K562 (cell line): ENCODE data around the gene OR1N2. TPM values are rescaled to one million over a fixed set of nuclear protein-coding genes. Genes with fewer than 3 reads are reported as not detected.

Experiments used
- CHD7 ChIP-seq: fragments of 200-600 bp; sonication (generic); IDR thresholded peaks from one replicate; pipeline ENCODE4 v1.6.1; 2012; ENCODE audit warnings: mild to moderate bottlenecking, low read depth, low read length, inconsistent platforms
- FOXM1 ChIP-seq, 2 experiments: fragments of 450-650 bp in 1 of 2; sonication (generic) in 1 of 2; formaldehyde crosslinking in 1 of 2; IDR thresholded peaks; 2 replicates each; pipeline versions ENCODE4 v1.6.1 to v1.9.0; 2017 to 2022; ENCODE audit warnings: low read depth in 2 of 2, mild to moderate bottlenecking in 2 of 2, missing genetic modification reagents in 1 of 2, moderate library complexity in 1 of 2
- HNRNPL ChIP-seq: fragments of 200-400 bp; formaldehyde crosslinking; IDR thresholded peaks from 2 replicates; pipeline ENCODE4 v1.6.1; 2017; ENCODE audit warnings: low read depth, mild to moderate bottlenecking, low read length
- polyA plus RNA-seq, 8 experiments: library from polyadenylated mRNA; depleted of rRNA in 4 of 8; stranded (reverse) in 5 of 8; unstranded in 3 of 8; fragments of >200 nt; fragmentation: Nextera tagmentation in 2 of 8; fragmentation: Illumina TruSeq in 1 of 8; extraction: Ambion mirVana in 2 of 8; extraction: Trizol in 1 of 8; gene quantifications; 2 replicates each; pipeline versions ENCODE4 v1.2.1 to v1.2.3, GENCODE V29; 2011 to 2014; ENCODE audit warnings: inconsistent platforms in 1 of 8, missing spikeins in 1 of 8
- total RNA-seq, 7 experiments: library from RNA; depleted of rRNA in 6 of 7; stranded (reverse); fragments of >200 nt in 6 of 7; fragmentation: Illumina TruSeq in 2 of 7; extraction: Trizol in 2 of 7; gene quantifications; 2 replicates each; pipeline versions ENCODE4 v1.2.1 to v1.2.3, GENCODE V29; 2011 to 2021; ENCODE audit warnings: low replicate concordance in 1 of 7
- TF ChIP-seq, protein P1 (sequence below): fragments of 250-450 bp; sonication (Bioruptor Pico); IDR thresholded peaks from 2 replicates; pipeline ENCODE4 v1.5.1; 2021; ENCODE audit warnings: mild to moderate bottlenecking
- TF ChIP-seq, protein P2 (sequence below): fragments of 450-650 bp; IDR thresholded peaks from 2 replicates; pipeline ENCODE4 v1.7.1; 2018; ENCODE audit warnings: mild to moderate bottlenecking, low read depth; ENCODE audit not compliant: partially characterized antibody
- TF ChIP-seq, protein P3 (sequence below): fragments of 250-450 bp; sonication (Bioruptor Pico); IDR thresholded peaks from 2 replicates; pipeline ENCODE4 v1.4.0; 2020; ENCODE audit warnings: mild to moderate bottlenecking, moderate library complexity

OR1N2 gene
- total and polyA plus RNA-seq, 9 of the 15 experiments (the other 6 are each of a cell fraction or from before 2014, with no cell fraction given), result not detected

DNA sequence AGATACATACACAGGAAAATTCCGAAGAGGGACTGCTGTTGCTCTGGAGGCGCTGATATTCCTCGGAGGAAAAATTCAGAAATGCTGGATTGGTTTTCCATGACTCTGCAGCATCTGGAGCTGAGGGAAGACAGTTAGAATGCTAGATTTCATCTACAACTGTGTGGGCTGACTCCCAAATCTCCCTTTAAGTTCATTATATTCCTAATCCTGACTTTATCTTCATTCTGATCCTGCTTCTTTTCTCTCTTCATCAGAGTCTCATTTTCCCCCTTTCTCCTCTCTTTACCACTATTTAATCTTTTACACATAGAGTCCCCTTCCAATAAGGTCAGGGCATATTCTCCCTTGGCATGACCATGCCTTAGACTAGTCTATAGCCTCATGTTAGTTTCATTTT lies 25.7 kb upstream of the OR1N2 start, which contains the start of gene OR1N1 (continued):
- no peak for TF ChIP-seq CHD7
- no peak for TF ChIP-seq FOXM1 (IDR thresholded peaks at IDR 0.05; ENCODE audit: low read depth)
- TF ChIP-seq FOXM1 (CRISPR knock-in tag; IDR thresholded peaks at IDR 0.05; ENCODE audit: low read depth), result no peak
- TF ChIP-seq, protein P1, sequence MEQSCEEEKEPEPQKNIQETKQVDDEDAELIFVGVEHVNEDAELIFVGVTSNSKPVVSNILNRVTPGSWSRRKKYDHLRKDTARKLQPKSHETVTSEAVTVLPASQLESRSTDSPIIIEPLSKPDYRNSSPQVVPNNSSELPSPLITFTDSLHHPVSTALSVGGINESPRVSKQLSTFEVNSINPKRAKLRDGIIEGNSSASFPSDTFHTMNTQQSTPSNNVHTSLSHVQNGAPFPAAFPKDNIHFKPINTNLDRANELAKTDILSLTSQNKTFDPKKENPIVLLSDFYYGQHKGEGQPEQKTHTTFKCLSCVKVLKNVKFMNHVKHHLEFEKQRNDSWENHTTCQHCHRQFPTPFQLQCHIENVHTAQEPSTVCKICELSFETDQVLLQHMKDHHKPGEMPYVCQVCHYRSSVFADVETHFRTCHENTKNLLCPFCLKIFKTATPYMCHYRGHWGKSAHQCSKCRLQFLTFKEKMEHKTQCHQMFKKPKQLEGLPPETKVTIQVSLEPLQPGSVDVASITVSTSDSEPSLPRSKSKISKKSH (CRISPR knock-in tag), result no peak
- TF ChIP-seq HNRNPL, result no peak
- TF ChIP-seq, protein P2, sequence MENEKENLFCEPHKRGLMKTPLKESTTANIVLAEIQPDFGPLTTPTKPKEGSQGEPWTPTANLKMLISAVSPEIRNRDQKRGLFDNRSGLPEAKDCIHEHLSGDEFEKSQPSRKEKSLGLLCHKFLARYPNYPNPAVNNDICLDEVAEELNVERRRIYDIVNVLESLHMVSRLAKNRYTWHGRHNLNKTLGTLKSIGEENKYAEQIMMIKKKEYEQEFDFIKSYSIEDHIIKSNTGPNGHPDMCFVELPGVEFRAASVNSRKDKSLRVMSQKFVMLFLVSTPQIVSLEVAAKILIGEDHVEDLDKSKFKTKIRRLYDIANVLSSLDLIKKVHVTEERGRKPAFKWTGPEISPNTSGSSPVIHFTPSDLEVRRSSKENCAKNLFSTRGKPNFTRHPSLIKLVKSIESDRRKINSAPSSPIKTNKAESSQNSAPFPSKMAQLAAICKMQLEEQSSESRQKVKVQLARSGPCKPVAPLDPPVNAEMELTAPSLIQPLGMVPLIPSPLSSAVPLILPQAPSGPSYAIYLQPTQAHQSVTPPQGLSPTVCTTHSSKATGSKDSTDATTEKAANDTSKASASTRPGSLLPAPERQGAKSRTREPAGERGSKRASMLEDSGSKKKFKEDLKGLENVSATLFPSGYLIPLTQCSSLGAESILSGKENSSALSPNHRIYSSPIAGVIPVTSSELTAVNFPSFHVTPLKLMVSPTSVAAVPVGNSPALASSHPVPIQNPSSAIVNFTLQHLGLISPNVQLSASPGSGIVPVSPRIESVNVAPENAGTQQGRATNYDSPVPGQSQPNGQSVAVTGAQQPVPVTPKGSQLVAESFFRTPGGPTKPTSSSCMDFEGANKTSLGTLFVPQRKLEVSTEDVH, result no peak
- TF ChIP-seq, protein P3, sequence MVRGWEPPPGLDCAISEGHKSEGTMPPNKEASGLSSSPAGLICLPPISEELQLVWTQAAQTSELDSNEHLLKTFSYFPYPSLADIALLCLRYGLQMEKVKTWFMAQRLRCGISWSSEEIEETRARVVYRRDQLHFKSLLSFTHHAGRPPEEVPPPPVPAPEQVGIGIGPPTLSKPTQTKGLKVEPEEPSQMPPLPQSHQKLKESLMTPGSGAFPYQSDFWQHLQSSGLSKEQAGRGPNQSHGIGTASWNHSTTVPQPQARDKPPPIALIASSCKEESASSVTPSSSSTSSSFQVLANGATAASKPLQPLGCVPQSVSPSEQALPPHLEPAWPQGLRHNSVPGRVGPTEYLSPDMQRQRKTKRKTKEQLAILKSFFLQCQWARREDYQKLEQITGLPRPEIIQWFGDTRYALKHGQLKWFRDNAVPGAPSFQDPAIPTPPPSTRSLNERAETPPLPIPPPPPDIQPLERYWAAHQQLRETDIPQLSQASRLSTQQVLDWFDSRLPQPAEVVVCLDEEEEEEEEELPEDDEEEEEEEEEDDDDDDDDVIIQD, result no peak
